Kidney epithelial cell (primary cell): Measurements from ENCODE around the gene CFAP65. TPM values are rescaled to one million over a fixed set of nuclear protein-coding genes. Genes with fewer than 3 reads are reported as not detected.
A peak's percentile ranks its signal among the peaks of the same experiment; 100 is the strongest.

Source experiments
- DNase-seq: peaks from one replicate; pipeline ENCODE4 v3.0.0-alpha.2; 2010; ENCODE audit warnings: low read depth
- H3K27me3 ChIP-seq: 2 replicates; pipeline ENCODE4 v1.6.0; 2011; ENCODE audit warnings: low read length; ENCODE audit not compliant: control insufficient read depth, insufficient read depth
- H3K36me3 ChIP-seq: 2 replicates; pipeline ENCODE4 v1.5.1; 2011; ENCODE audit warnings: low read length; ENCODE audit not compliant: control insufficient read depth, insufficient read depth
- H3K4me3 ChIP-seq: 2 replicates; pipeline ENCODE4 v1.5.1; 2011; ENCODE audit warnings: low read depth, mild to moderate bottlenecking, control low read depth, low read length
- CTCF ChIP-seq: IDR thresholded peaks from 2 replicates; pipeline ENCODE4 v1.5.1; 2011; ENCODE audit warnings: mild to moderate bottlenecking, moderate library complexity, low read length, control low read depth, inconsistent platforms; ENCODE audit not compliant: insufficient read depth, poor library complexity, severe bottlenecking
- total RNA-seq: library from RNA; depleted of rRNA; stranded (reverse); fragments of >200 nt; gene quantifications from 2 replicates; pipeline ENCODE4 v1.2.3, GENCODE V29; 2015

The CFAP65 gene
- total RNA-seq, 1 donor from 2014 or later = not detected

GRCh38 chr2:219078951-219079350 lies 37.6 kb upstream of the CFAP65 start:
- no peak for DNase-seq
- H3K27me3 ChIP-seq = no peaks in the 10 kb centered on the region
- H3K36me3 ChIP-seq = no peaks in the 10 kb centered on the region
- no peak for TF ChIP-seq CTCF
- no peak overlapping the region for H3K4me3 ChIP-seq

GRCh38 chr2:219078126-219078525 lies 36.8 kb upstream of the CFAP65 start:
- DNase-seq = no peak
- no peak for TF ChIP-seq CTCF

GRCh38 chr2:219076253-219076652 lies 34.9 kb upstream of the CFAP65 start:
- no peak for TF ChIP-seq CTCF
- DNase-seq = no peak
- no peak overlapping the region for H3K4me3 ChIP-seq
- no peaks in the 10 kb centered on the region for H3K36me3 ChIP-seq
- no peaks in the 10 kb centered on the region for H3K27me3 ChIP-seq

More at GRCh38 chr2:219078126-219078525, 36.8 kb upstream of the CFAP65 start:
- no peaks in the 10 kb centered on the region for H3K36me3 ChIP-seq
- H3K27me3 ChIP-seq = no peaks in the 10 kb centered on the region
- no peak overlapping the region for H3K4me3 ChIP-seq

GRCh38 chr2:219073413-219074129 lies 32.3 kb upstream of the CFAP65 start:
- Histone ChIP-seq H3K27me3 (no peaks in the 10 kb centered on the region), H3K4me3 (no peak overlapping the region), H3K36me3 (no peaks in the 10 kb centered on the region)
- peak; percentile 63 for TF ChIP-seq CTCF
- peak; percentile 26 for DNase-seq

- Histone ChIP-seq H3K27me3 (no peaks in the 10 kb centered on the region), H3K36me3 (no peaks in the 10 kb centered on the region), H3K4me3 (no peak overlapping the region)
- DNase-seq = no peak
- no peak for TF ChIP-seq CTCF
These were observed 31.5 kb upstream of the CFAP65 start for GRCh38 chr2:219072741-219073250.

- TF ChIP-seq CTCF = no peak
- Histone ChIP-seq H3K36me3 (no peaks in the 10 kb centered on the region), H3K27me3 (no peaks in the 10 kb centered on the region), H3K4me3 (no peak overlapping the region)
- no peak for DNase-seq
These were observed 30.0 kb upstream of the CFAP65 start for GRCh38 chr2:219071131-219071816.
